ENCODE results near the gene ABCD4. TPM values are rescaled to one million over a fixed set of nuclear protein-coding genes. Genes with fewer than 3 reads are reported as not detected.

The ABCD4 gene
- total RNA-seq, 2 donors from 2014 or later, result 17.0 to 18.1 TPM

DNA sequence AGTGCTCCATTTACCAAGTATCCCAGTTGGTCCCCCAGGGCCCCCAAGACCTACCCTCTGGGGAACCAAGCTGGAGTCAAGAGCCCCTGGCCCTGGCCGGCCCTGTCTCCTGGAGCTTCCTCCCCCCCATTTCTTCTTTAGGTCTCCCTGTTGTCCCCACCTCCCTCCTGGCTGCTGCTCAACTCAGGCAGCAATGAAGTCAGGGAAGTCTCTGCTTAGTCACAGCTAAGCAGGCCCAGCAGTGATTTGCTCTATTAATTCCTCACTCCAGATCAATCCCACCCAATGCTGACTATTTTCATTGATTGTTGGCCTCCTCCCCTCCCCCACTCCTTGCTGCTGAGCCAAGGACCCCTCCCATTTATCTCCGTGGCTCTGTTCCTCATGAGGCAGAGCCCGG lies 35.1 kb downstream of the ABCD4 start:
- no peaks in the 10 kb centered on the region for H3K4me1 ChIP-seq
- no peak overlapping the region for H3K4me3 ChIP-seq
- TF ChIP-seq, protein P1, sequence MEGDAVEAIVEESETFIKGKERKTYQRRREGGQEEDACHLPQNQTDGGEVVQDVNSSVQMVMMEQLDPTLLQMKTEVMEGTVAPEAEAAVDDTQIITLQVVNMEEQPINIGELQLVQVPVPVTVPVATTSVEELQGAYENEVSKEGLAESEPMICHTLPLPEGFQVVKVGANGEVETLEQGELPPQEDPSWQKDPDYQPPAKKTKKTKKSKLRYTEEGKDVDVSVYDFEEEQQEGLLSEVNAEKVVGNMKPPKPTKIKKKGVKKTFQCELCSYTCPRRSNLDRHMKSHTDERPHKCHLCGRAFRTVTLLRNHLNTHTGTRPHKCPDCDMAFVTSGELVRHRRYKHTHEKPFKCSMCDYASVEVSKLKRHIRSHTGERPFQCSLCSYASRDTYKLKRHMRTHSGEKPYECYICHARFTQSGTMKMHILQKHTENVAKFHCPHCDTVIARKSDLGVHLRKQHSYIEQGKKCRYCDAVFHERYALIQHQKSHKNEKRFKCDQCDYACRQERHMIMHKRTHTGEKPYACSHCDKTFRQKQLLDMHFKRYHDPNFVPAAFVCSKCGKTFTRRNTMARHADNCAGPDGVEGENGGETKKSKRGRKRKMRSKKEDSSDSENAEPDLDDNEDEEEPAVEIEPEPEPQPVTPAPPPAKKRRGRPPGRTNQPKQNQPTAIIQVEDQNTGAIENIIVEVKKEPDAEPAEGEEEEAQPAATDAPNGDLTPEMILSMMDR (IDR thresholded peaks at IDR 0.05), result no peak
- no peak overlapping the region for H3K27ac ChIP-seq
- H3K9me3 ChIP-seq, result no peaks in the 10 kb centered on the region
- no peak for DNase-seq (ENCODE audit: low spot score)
- no peaks in the 10 kb centered on the region for H3K27me3 ChIP-seq
- no peaks in the 10 kb centered on the region for H3K36me3 ChIP-seq

DNA sequence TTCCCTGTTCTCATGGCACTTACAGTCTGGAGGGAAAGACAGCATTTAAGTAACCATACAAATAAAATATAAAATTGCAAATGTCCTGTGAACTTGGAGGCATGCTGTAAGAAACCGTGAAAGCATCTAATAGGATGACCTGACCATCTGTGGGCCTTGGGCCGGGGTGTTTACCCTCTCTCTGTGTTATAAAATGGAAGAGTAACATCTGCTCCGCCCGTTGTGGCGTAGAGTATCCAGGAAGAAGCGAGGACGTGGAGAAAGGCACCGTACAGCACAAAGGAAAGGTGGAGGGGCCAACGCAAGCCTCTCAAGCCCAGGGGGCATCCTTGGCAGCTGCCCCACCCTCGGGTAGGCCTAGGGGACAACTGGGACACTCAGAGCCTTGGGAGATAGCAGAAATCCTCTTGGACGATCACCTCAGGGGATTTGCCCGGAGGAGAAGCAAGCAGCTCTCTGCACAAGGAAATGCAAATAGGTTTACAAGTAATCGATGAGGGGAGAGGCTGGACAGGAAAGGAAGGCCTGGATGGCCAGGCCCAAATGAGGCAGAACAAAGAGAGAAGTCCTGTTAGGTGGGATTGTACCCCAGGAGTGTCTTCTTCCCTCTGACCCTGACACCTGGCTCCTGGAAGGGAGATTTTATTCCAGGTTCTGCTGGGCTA lies 37.3 kb downstream of the ABCD4 start:
- no peaks in the 10 kb centered on the region for H3K4me1 ChIP-seq
- no peaks in the 10 kb centered on the region for H3K9me3 ChIP-seq
- no peak overlapping the region for H3K4me3 ChIP-seq
- TF ChIP-seq, protein P1 (IDR thresholded peaks at IDR 0.05), result no peak
- no peaks in the 10 kb centered on the region for H3K27me3 ChIP-seq
- H3K36me3 ChIP-seq, result no peaks in the 10 kb centered on the region
- DNase-seq (ENCODE audit: low spot score), result no peak
- no peak overlapping the region for H3K27ac ChIP-seq

DNA sequence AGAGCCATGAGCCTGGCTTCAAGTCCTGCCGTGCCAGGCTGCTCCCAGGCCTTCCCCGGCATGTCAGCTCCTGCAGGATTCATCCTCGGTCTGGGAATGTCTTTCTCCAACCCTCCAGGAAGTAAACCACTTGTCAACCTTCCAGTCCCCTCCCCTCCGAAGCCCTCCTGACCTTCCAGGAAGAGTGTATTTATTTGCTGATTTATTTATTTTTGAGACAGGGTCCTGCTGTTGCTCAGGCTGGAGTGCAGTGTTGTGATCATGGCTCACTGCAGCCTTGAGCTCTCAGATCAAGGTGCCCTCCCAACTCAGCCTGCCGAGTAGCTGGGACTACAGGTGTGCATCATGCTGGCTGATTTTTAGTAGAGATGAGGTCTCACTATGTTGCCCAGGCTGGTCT lies 38.8 kb downstream of the ABCD4 start:
- Histone ChIP-seq H3K27ac (no peak overlapping the region), H3K36me3 (no peaks in the 10 kb centered on the region), H3K27me3 (no peaks in the 10 kb centered on the region), H3K4me1 (no peaks in the 10 kb centered on the region), H3K9me3 (no peaks in the 10 kb centered on the region), H3K4me3 (no peak overlapping the region)
- TF ChIP-seq, protein P1 (IDR thresholded peaks at IDR 0.05), result no peak
- no peak for DNase-seq (ENCODE audit: low spot score)

DNA sequence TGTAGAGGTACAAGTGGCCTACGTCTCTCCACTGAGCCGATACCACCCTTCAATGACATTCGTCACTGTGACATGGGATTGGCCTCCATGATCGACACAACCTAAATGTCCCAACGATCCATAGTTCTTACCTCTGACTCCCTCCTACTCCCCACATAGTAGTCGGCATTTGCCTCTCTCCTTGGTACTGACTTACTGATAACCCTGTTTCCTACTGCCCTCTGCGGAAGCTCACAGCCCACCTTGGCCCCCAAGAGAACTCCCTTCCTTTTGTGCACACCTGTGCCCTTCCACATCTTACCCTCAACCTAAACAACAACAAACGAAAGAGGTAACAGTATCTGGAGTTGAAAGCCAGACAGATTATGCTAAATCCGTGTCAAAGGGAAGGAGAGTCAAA lies 39.6 kb downstream of the ABCD4 start:
- no peak overlapping the region for H3K27ac ChIP-seq
- H3K27me3 ChIP-seq, result no peaks in the 10 kb centered on the region
- TF ChIP-seq, protein P1 (IDR thresholded peaks at IDR 0.05), result no peak
- no peak overlapping the region for H3K4me3 ChIP-seq
- DNase-seq (ENCODE audit: low spot score), result no peak
- peaks cover 0 to 5% of the 10 kb centered on the region in 2 donors for H3K4me1 ChIP-seq
- H3K36me3 ChIP-seq, result no peaks in the 10 kb centered on the region
- H3K9me3 ChIP-seq, result no peaks in the 10 kb centered on the region

DNA sequence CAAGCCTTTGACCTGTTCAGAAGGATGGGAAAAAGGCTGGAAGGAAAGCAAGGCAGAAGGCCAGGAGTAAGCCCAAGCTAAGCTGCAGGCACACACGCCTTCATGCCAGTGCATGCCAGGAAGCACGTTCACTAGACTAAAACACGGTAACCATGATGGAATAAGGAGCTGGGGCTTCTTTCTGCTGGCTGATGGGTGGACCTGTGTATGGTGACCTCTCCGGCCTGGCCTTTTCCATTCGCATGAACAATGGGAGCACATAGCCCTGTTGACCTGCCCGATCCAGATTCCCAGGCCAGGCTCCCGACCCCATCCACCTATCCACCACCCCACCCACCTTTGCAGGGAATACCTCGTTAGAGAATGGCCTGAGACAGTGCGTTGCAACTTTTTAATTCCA lies 40.7 kb downstream of the ABCD4 start:
- Histone ChIP-seq H3K36me3 (no peaks in the 10 kb centered on the region), H3K27me3 (no peaks in the 10 kb centered on the region), H3K9me3 (no peaks in the 10 kb centered on the region), H3K27ac (no peak overlapping the region), H3K4me1 (peaks cover 0 to 10% of the 10 kb centered on the region in 2 donors), H3K4me3 (no peak overlapping the region)
- no peak for DNase-seq (ENCODE audit: low spot score)
- TF ChIP-seq, protein P1 (IDR thresholded peaks at IDR 0.05), result no peak

DNA sequence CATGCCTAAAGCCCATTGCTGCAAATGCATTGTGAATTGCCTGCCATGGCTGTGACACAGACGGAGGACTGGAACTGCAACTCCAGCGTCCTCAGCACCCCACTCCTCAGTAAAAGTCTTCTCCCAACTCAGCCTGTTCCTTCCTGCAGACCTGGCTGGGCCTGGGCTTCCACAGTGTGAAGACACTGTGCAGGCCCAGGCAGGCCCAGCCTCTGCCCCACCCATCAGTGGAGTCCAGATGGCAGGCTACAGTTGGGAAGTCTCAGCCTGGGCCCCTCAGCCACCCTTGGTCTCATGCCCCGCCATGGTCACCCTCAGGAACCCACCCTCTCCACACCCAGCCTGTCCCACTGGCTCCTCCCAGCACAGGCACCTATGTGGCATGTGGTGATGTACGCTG lies 41.4 kb downstream of the ABCD4 start:
- Histone ChIP-seq H3K36me3 (no peaks in the 10 kb centered on the region), H3K27ac (no peak overlapping the region), H3K27me3 (no peaks in the 10 kb centered on the region), H3K4me3 (no peak overlapping the region), H3K4me1 (peaks cover 0 to 13% of the 10 kb centered on the region in 2 donors), H3K9me3 (no peaks in the 10 kb centered on the region)
- TF ChIP-seq, protein P1 (IDR thresholded peaks at IDR 0.05), result no peak
- DNase-seq (ENCODE audit: low spot score), result no peak
